Thoracic aorta (tissue), 2 donors: ENCODE measurements around the gene TCF4. TPM values are rescaled to one million over a fixed set of nuclear protein-coding genes. Genes with fewer than 3 reads are reported as not detected.

ENCODE experiments used
- ATAC-seq: fragments of 150-250 bp; one replicate; pipeline ENCODE4 v1.8.0; 2017; ENCODE audit warnings: low read depth; ENCODE audit not compliant: insufficient number of reproducible peaks, low FRiP score
- DNase-seq: peaks from one replicate; pipeline ENCODE4 v3.0.0-alpha.2; 2020; ENCODE audit warnings: low spot score
- H3K27ac ChIP-seq, 2 donors: fragments of 200-600 bp; sonication (generic); 1 replicate in 1 of 2; 2 replicates in 1 of 2; pipeline ENCODE4 v1.5.1; 2016; ENCODE audit warnings: mild to moderate bottlenecking in 2 of 2, moderate library complexity in 2 of 2
- H3K27me3 ChIP-seq: fragments of 200-600 bp; sonication (generic); replicated peaks from 2 replicates; pipeline ENCODE4 v1.6.0; 2016; ENCODE audit warnings: mild to moderate bottlenecking; ENCODE audit not compliant: insufficient read depth
- H3K36me3 ChIP-seq: fragments of 200-600 bp; sonication (generic); one replicate; pipeline ENCODE4 v1.5.1; 2016
- H3K4me1 ChIP-seq, 2 donors: fragments of 200-600 bp; sonication (generic); 1 replicate in 1 of 2; 2 replicates in 1 of 2; pipeline versions ENCODE4 v1.5.1 to v1.6.0; 2016; ENCODE audit warnings: low read depth in 2 of 2, mild to moderate bottlenecking in 1 of 2; ENCODE audit not compliant: control insufficient read depth in 1 of 2
- H3K4me3 ChIP-seq: fragments of 200-600 bp; sonication (generic); 2 replicates; pipeline ENCODE4 v1.5.1; 2016; ENCODE audit warnings: mild to moderate bottlenecking
- H3K9me3 ChIP-seq: fragments of 200-600 bp; sonication (generic); 2 replicates; pipeline ENCODE4 v1.5.1; 2016
- CTCF ChIP-seq: fragments of 200-600 bp; sonication (generic); IDR thresholded peaks from one replicate; pipeline ENCODE4 v1.5.1; 2019; ENCODE audit warnings: antibody characterized with exemption
- total RNA-seq, 2 donors: library from RNA; depleted of rRNA; stranded (reverse); fragments of >200 nt; gene quantifications; one replicate each; pipeline versions ENCODE4 v1.1.0 to v1.2.3, GENCODE V29; 2016

Gene TCF4
- total RNA-seq, 2 donors from 2014 or later: 178 to 267 TPM

DNA sequence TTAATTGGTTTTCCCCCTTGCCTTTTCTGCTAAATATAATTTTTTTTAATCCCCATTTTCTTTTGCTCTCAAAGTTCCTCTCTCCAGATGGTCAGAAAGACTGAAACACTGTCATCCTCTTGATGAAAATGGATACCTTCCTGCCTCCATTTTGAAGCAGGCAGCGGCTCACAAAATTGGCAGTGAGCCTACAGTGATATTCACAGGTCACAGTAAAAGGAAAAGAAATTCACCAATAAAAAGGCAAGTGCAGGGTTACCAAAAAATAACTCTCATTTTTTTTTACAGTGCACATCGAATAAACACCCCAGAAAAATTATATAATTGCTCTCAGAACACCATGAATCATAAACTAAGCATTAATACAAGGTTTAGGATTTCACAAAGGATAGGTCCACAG is 307.5 kb downstream of the TCF4 start:
- Histone ChIP-seq H3K36me3 (peaks cover 1% of the 10 kb centered on the region), H3K9me3 (no peaks in the 10 kb centered on the region), H3K4me1 (peaks cover 21 to 27% of the 10 kb centered on the region in 2 donors), H3K27ac (no peak overlapping the region), H3K4me3 (no peak overlapping the region), H3K27me3 (no peaks in the 10 kb centered on the region)
- DNase-seq (no peak), ATAC-seq (no peak)
- no peak for TF ChIP-seq CTCF

DNA sequence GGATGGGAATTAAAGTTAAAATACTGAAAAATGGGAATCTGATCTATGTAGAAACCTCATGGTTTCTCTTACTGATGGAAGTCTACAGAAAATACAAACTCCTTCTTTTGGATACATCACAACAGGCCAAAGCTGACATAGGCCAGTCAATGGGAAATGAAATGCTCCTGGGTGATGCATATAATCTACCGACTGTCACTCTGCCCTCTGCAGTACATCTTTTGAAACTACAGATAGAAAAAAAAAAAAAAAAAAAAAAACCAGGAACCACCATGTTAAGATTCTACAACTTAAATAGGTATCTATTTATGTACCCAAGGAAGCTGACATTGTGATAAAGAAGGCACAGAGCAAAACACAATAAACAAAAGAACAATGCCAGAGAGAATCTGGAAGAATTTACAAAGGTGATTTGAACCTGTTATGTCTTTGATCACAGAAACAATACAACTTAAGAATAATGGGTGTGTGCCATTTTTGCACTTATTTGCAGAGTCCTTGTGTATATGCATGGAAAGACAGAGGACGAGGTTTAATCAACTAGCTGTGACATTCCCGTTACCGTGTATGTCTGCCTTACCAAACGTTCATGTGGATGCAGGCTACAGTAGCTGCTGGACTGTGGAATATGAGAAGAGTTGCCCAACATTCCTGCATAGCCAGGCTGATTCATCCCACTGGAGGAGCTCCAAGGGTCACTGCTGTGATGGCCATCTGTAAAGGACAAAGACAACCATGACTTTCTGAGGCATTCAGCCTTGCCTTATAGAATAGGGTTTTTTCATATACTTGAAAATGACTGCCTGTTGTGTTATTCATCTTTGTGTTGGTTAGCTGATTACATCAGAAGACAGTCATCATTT is 312.7 kb downstream of the TCF4 start:
- Histone ChIP-seq H3K4me3 (no peak overlapping the region), H3K27me3 (no peaks in the 10 kb centered on the region), H3K36me3 (peaks cover 4% of the 10 kb centered on the region), H3K4me1 (peaks cover 11 to 21% of the 10 kb centered on the region in 2 donors), H3K27ac (no peak overlapping the region), H3K9me3 (no peaks in the 10 kb centered on the region)
- TF ChIP-seq CTCF: no peak
- DNase-seq: peak; percentile 13
- no peak for ATAC-seq

GRCh38 chr18:55272510-55273243 is 315.3 kb downstream of the TCF4 start:
- TF ChIP-seq CTCF: no peak
- Histone ChIP-seq H3K36me3 (peaks cover 14% of the 10 kb centered on the region), H3K27me3 (no peaks in the 10 kb centered on the region), H3K9me3 (no peaks in the 10 kb centered on the region), H3K4me3 (peak overlapping the region; percentile 8), H3K27ac (peak overlapping the region; percentile 61 to 64), H3K4me1 (peaks cover 6 to 29% of the 10 kb centered on the region in 2 donors)
- DNase-seq: no peak
- peak; percentile 74 for ATAC-seq

DNA sequence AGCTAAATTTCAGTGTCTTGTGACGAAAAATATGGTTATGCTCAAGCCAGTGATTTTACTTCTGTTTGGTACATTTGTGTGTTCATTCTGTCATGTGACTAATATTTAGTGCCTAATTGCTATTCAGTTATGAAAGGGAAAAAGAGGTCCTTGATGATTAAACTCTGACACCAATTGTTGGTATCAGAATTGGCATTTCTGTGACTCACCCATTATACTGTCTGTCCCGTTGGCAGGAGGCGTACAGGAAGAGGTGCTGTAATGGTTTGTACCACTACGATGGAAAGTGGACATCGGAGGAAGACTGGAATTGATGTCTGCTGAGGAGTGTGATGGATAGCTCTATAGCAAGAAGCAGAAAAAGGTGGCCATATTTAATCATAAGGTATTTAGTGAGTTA is 318.4 kb downstream of the TCF4 start:
- ATAC-seq (no peak), DNase-seq (no peak)
- no peak for TF ChIP-seq CTCF
- H3K4me3 ChIP-seq: no peak overlapping the region
- H3K9me3 ChIP-seq: no peaks in the 10 kb centered on the region
- H3K27ac ChIP-seq: no peak overlapping the region
- H3K36me3 ChIP-seq: peaks cover 17% of the 10 kb centered on the region
- H3K4me1 ChIP-seq: peaks cover 11 to 43% of the 10 kb centered on the region in 2 donors
- H3K27me3 ChIP-seq: no peaks in the 10 kb centered on the region

GRCh38 chr18:55268628-55269275 is 319.2 kb downstream of the TCF4 start:
- H3K27ac ChIP-seq: no peak overlapping the region
- peaks cover 18 to 50% of the 10 kb centered on the region in 2 donors for H3K4me1 ChIP-seq
- TF ChIP-seq CTCF: no peak
- no peak for DNase-seq
- no peaks in the 10 kb centered on the region for H3K9me3 ChIP-seq
- no peaks in the 10 kb centered on the region for H3K27me3 ChIP-seq
- ATAC-seq: no peak
- H3K4me3 ChIP-seq: no peak overlapping the region
- peaks cover 17% of the 10 kb centered on the region for H3K36me3 ChIP-seq
